DOHH2 (cell line): ENCODE data around the gene GAS5.

Source experiments
- EZH2phosphoT487 ChIP-seq: fragments of 200-600 bp; sonication (generic); IDR thresholded peaks from 2 replicates; pipeline ENCODE4 v1.6.1; 2017; ENCODE audit warnings: borderline replicate concordance, mild to moderate bottlenecking, antibody characterized with exemption, low read length, moderate library complexity, mixed read lengths
- TF ChIP-seq, protein P1 (sequence below): fragments of 200-600 bp; sonication (generic); IDR thresholded peaks from one replicate; pipeline ENCODE4 v1.5.1; 2014; ENCODE audit warnings: antibody characterized with exemption, mild to moderate bottlenecking, low read depth, low read length; ENCODE audit not compliant: poor library complexity, severe bottlenecking

DNA sequence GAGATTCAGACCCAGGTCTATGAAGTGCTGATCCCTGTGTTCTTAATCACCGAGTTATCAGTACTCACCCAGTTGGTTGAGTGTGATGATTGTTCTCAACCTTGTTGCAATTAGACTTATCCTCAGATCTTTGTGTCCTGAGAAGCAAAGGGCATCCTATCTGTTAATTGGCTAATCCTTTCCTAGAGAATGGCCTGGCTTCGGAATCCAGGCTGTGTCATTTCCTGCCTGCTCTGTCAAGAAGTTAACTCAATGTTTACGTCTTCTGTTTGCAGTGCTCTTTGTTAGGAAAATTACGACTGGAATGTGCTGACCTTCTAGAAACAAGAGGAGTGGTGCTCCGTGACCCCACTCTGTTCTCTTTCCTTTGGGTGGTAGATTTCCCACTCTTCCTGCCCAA lies 14.7 kb downstream of the GAS5 start:
- TF ChIP-seq EZH2phosphoT487 = no peak
- TF ChIP-seq, protein P1, sequence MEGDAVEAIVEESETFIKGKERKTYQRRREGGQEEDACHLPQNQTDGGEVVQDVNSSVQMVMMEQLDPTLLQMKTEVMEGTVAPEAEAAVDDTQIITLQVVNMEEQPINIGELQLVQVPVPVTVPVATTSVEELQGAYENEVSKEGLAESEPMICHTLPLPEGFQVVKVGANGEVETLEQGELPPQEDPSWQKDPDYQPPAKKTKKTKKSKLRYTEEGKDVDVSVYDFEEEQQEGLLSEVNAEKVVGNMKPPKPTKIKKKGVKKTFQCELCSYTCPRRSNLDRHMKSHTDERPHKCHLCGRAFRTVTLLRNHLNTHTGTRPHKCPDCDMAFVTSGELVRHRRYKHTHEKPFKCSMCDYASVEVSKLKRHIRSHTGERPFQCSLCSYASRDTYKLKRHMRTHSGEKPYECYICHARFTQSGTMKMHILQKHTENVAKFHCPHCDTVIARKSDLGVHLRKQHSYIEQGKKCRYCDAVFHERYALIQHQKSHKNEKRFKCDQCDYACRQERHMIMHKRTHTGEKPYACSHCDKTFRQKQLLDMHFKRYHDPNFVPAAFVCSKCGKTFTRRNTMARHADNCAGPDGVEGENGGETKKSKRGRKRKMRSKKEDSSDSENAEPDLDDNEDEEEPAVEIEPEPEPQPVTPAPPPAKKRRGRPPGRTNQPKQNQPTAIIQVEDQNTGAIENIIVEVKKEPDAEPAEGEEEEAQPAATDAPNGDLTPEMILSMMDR = no peak
